IMR-90 (cell line): ENCODE data around the gene TAF1D. TPM values are rescaled to one million over a fixed set of nuclear protein-coding genes. Genes with fewer than 3 reads are reported as not detected.

Source experiments
- ATAC-seq: fragments of 200-7000 bp; cut with Tn5 transposase; 2 replicates; pipeline ENCODE4 v1.9.1; 2020; ENCODE audit warnings: low read depth, mild to moderate bottlenecking, moderate library complexity
- BruUV-seq: library from RNA; stranded (reverse); fragments of 400-500 nt; replicated peaks from 2 replicates; lab custom pipeline; 2021; lab: Mats Ljungman, UMichigan
- CTCF ChIA-PET: fragments of 300-600 bp; formaldehyde crosslinking; extraction: SDS; loops from one replicate; lab custom pipeline; 2021; ENCODE audit warnings: antibody characterized with exemption; lab: Yijun Ruan, JAX
- POLR2A ChIA-PET: fragments of 300-600 bp; sonication (Branson Sonifier 250); formaldehyde crosslinking; loops from one replicate; lab custom pipeline; 2022; ENCODE audit warnings: antibody characterized with exemption; ENCODE audit not compliant: unreplicated experiment; lab: Charles Lee
- DNase-seq: peaks from one replicate; pipeline ENCODE4 v3.0.0; 2013
- H2AFZ ChIP-seq: replicated peaks from 2 replicates; pipeline ENCODE3; 2013; ENCODE audit warnings: low read length, mild to moderate bottlenecking; ENCODE audit not compliant: poor library complexity
- H2AK5ac ChIP-seq: 2 replicates; pipeline ENCODE4 v1.6.1; 2013; ENCODE audit warnings: low read depth, low read length, inconsistent platforms
- H2AK9ac ChIP-seq: replicated peaks from 2 replicates; pipeline ENCODE3; 2013; ENCODE audit warnings: mild to moderate bottlenecking, low read depth, low read length, moderate library complexity; ENCODE audit not compliant: poor library complexity
- H2BK120ac ChIP-seq: 2 replicates; pipeline ENCODE4 v1.6.1; 2013; ENCODE audit warnings: low read depth, low read length, inconsistent platforms
- H2BK15ac ChIP-seq: 3 replicates; pipeline ENCODE4 v1.6.1; 2013; ENCODE audit warnings: low read depth, low read length, inconsistent platforms
- H2BK20ac ChIP-seq: 2 replicates; pipeline ENCODE4 v1.6.1; 2013; ENCODE audit warnings: low read depth, mild to moderate bottlenecking, inconsistent platforms, low read length, moderate library complexity
- H2BK5ac ChIP-seq: 2 replicates; pipeline ENCODE4 v1.6.1; 2013; ENCODE audit warnings: mild to moderate bottlenecking, low read depth, low read length, inconsistent platforms; ENCODE audit not compliant: poor library complexity, severe bottlenecking
- H3K14ac ChIP-seq: replicated peaks from 2 replicates; pipeline ENCODE4 v1.6.1; 2013; ENCODE audit warnings: low read depth, low read length, inconsistent platforms
- H3K18ac ChIP-seq: 2 replicates; pipeline ENCODE4 v1.6.1; 2013; ENCODE audit warnings: low read depth, low read length, control low read depth
- H3K23ac ChIP-seq: 2 replicates; pipeline ENCODE4 v1.6.1; 2013; ENCODE audit warnings: low read depth, low read length, inconsistent platforms
- H3K27ac ChIP-seq: 2 replicates; pipeline ENCODE4 v1.5.1; 2013; ENCODE audit warnings: mild to moderate bottlenecking, control low read depth, low read length; ENCODE audit not compliant: insufficient read depth
- H3K27me3 ChIP-seq: 2 replicates; pipeline ENCODE4 v1.6.1; 2013; ENCODE audit warnings: low read length; ENCODE audit not compliant: control insufficient read depth, insufficient read depth
- H3K36me3 ChIP-seq: 2 replicates; pipeline ENCODE4 v1.6.1; 2013; ENCODE audit warnings: low read length, mixed read lengths; ENCODE audit not compliant: control insufficient read depth, insufficient read depth
- H3K4ac ChIP-seq: 2 replicates; pipeline ENCODE4 v1.6.1; 2013; ENCODE audit warnings: low read depth, low read length, inconsistent platforms
- H3K4me1 ChIP-seq: 2 replicates; pipeline ENCODE4 v1.6.1; 2013; ENCODE audit warnings: low read length, mixed read lengths; ENCODE audit not compliant: control insufficient read depth, insufficient read depth
- H3K4me2 ChIP-seq: 2 replicates; pipeline ENCODE4 v1.6.1; 2013; ENCODE audit warnings: low read depth, mild to moderate bottlenecking, control low read depth, low read length, moderate library complexity
- H3K4me3 ChIP-seq: 2 replicates; pipeline ENCODE4 v1.5.1; 2013; ENCODE audit warnings: low read depth, mild to moderate bottlenecking, control low read depth, low read length, moderate library complexity; ENCODE audit not compliant: insufficient read depth
- H3K56ac ChIP-seq: 2 replicates; pipeline ENCODE4 v1.6.1; 2013; ENCODE audit warnings: low read length, inconsistent platforms; ENCODE audit not compliant: insufficient read depth; ENCODE audit errors: extremely low read depth
- H3K79me1 ChIP-seq, 2 experiments: 2 replicates each; pipeline ENCODE4 v1.6.1; 2013; ENCODE audit warnings: low read length in 2 of 2, inconsistent platforms in 1 of 2, low read depth in 1 of 2
- H3K9ac ChIP-seq: 2 replicates; pipeline ENCODE4 v1.6.1; 2013; ENCODE audit warnings: low read depth, low read length, control low read depth
- H3K9me1 ChIP-seq: 2 replicates; pipeline ENCODE4 v1.6.1; 2013; ENCODE audit warnings: low read length, inconsistent platforms; ENCODE audit not compliant: insufficient read depth
- H3K9me3 ChIP-seq: 2 replicates; pipeline ENCODE4 v1.6.1; 2013; ENCODE audit warnings: low read length; ENCODE audit not compliant: control insufficient read depth, insufficient read depth
- H4K20me1 ChIP-seq: 2 replicates; pipeline ENCODE4 v1.6.1; 2013; ENCODE audit warnings: low read length, inconsistent platforms; ENCODE audit not compliant: insufficient read depth
- H4K5ac ChIP-seq: 2 replicates; pipeline ENCODE4 v1.6.1; 2013; ENCODE audit warnings: mild to moderate bottlenecking, low read depth, low read length, control low read depth
- H4K8ac ChIP-seq, 2 experiments: 2 replicates each; pipeline ENCODE4 v1.6.1; 2013; ENCODE audit warnings: low read depth in 2 of 2, low read length in 2 of 2, control low read depth in 1 of 2, inconsistent platforms in 1 of 2
- H4K91ac ChIP-seq: 2 replicates; pipeline ENCODE4 v1.6.1; 2013; ENCODE audit warnings: low read depth, low read length, inconsistent platforms; ENCODE audit not compliant: insufficient read depth
- FOS ChIP-seq: fragments of 150-350 bp; IDR thresholded peaks from 2 replicates; pipeline ENCODE4 v1.6.1; 2016; ENCODE audit warnings: low read depth, low read length
- MAFK ChIP-seq: IDR thresholded peaks from 2 replicates; pipeline ENCODE4 v1.6.1; 2012; ENCODE audit warnings: low read depth, low read length, improper control_type of control experiment
- MAZ ChIP-seq: IDR thresholded peaks from 2 replicates; pipeline ENCODE4 v1.6.1; 2012; ENCODE audit warnings: low read depth, mild to moderate bottlenecking, low read length, improper control_type of control experiment, moderate library complexity, borderline replicate concordance
- MXI1 ChIP-seq: IDR thresholded peaks from 2 replicates; pipeline ENCODE4 v1.6.1; 2012; ENCODE audit warnings: low read depth, mild to moderate bottlenecking, low read length, moderate library complexity, borderline replicate concordance
- NFE2L2 ChIP-seq: fragments of 150-350 bp; IDR thresholded peaks from 2 replicates; pipeline ENCODE4 v1.6.1; 2016; ENCODE audit warnings: low read depth, mild to moderate bottlenecking, low read length
- WGBS, 2 experiments: methylation state at CpG; one replicate each; pipeline versions ENCODE4 v1.1.5 to v1.1.7; 2013; ENCODE audit warnings: missing lambda C conversion rate in 2 of 2; ENCODE audit not compliant: insufficient read length in 1 of 2; ENCODE audit errors: extremely low coverage in 2 of 2; 5-methylcytosine and 5-hydroxymethylcytosine counted together
- dilution Hi-C: fragments of 300-500 bp; cut with HindIII; formaldehyde crosslinking; loops from one replicate; pipeline ENCODE4 v1.14.3; 2018; ENCODE audit warnings: low sequenced_read_pairs; ENCODE audit not compliant: unreplicated experiment
- in situ Hi-C: fragments of 300-500 bp; cut with MboI; formaldehyde crosslinking; loops from 3 replicates; pipeline ENCODE4 v1.14.3; 2019; ENCODE audit warnings: low sequenced_read_pairs, inconsistent platforms, mixed read lengths
- intact Hi-C: fragments of 100-400 bp; cut with micrococcal nuclease; formaldehyde crosslinking; loops from 2 replicates; pipeline ENCODE4 v1.10.0; 2022
- polyA plus RNA-seq, 3 experiments: library from polyadenylated mRNA; depleted of rRNA; stranded (reverse); fragments of >200 nt; gene quantifications; 2 replicates each; pipeline ENCODE4 v1.2.3, GENCODE V29; 2012; ENCODE audit warnings: low replicate concordance in 1 of 3
- total RNA-seq: library from RNA; depleted of rRNA; stranded (reverse); fragments of >200 nt; gene quantifications from 2 replicates; pipeline ENCODE4 v1.2.3, GENCODE V29; 2012
- TF ChIP-seq, protein P1 (sequence below): fragments of 150-350 bp; IDR thresholded peaks from 2 replicates; pipeline ENCODE4 v1.6.1; 2016; ENCODE audit warnings: low read depth, mild to moderate bottlenecking, low read length, moderate library complexity, borderline replicate concordance
- TF ChIP-seq, protein P2 (sequence below): fragments of 150-350 bp; IDR thresholded peaks from 2 replicates; pipeline ENCODE4 v1.6.1; 2017; ENCODE audit warnings: mild to moderate bottlenecking, antibody characterized with exemption, low read length, low read depth

Gene TAF1D
- total and polyA plus RNA-seq, 2 of the 4 experiments (the other 2 are of a cell fraction): 56.8 to 133 TPM

DNA sequence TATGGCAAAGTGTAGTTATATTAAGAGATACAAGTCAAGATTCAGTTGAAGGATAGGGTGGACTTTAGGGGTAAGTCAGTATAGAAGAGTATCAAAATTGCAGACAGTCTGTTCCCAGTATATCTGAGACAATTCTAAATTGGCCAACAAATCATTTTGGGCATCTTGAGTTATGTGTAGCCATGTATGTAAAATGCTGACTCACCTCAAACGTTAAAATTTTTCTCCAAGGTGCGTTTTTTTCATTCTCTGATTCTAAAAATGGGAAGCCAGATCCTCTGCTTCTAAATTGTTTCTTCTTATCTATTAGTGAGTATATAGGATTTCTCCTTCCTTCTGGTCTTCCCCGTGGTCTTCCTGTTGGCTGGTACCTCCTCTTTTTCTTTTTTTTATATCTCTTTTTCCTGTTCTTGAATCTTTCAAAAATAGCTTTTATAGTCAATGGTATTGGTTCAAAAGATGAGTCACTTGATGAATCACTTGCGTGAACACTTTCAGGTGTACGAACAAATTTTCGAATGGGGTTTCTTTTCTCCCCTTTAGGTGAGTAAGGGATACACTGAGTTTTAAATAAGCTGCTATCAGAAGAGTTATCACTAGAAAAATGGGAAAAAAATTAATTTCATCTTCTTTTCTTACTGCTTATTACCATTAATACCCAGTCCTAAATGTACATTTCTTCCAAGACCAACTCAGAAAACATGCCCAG, 3.2 kb downstream of the TAF1D start:
- in situ Hi-C loops: loop anchor here (10.0 kb wide), 1 partner anchor 397 kb away; no protein-coding TSS in a partner anchor
- CTCF ChIA-PET: no interaction called here
- ATAC-seq: no peak
- H4K5ac ChIP-seq: no peak overlapping the region
- dilution Hi-C loops: no loop called here
- H4K20me1 ChIP-seq: peaks cover 66% of the 10 kb centered on the region
- TF ChIP-seq MAZ (no peak), MAFK (peak; percentile 91), NFE2L2 (peak; percentile 72), MXI1 (no peak), FOS (0 out of 2 replicates have a peak, but pooled peaks have one; percentile 29)
- TF ChIP-seq, protein P1, sequence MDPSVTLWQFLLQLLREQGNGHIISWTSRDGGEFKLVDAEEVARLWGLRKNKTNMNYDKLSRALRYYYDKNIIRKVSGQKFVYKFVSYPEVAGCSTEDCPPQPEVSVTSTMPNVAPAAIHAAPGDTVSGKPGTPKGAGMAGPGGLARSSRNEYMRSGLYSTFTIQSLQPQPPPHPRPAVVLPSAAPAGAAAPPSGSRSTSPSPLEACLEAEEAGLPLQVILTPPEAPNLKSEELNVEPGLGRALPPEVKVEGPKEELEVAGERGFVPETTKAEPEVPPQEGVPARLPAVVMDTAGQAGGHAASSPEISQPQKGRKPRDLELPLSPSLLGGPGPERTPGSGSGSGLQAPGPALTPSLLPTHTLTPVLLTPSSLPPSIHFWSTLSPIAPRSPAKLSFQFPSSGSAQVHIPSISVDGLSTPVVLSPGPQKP: no peak
- TF ChIP-seq, protein P2, sequence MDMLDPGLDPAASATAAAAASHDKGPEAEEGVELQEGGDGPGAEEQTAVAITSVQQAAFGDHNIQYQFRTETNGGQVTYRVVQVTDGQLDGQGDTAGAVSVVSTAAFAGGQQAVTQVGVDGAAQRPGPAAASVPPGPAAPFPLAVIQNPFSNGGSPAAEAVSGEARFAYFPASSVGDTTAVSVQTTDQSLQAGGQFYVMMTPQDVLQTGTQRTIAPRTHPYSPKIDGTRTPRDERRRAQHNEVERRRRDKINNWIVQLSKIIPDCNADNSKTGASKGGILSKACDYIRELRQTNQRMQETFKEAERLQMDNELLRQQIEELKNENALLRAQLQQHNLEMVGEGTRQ: no peak
- no peak overlapping the region for H4K8ac ChIP-seq
- no peak overlapping the region for H2AK5ac ChIP-seq
- peak; percentile 18 for DNase-seq
- no peak overlapping the region for H3K18ac ChIP-seq
- peaks cover 6% of the 10 kb centered on the region for H3K4me1 ChIP-seq
- no peaks in the 10 kb centered on the region for H3K27me3 ChIP-seq
- intact Hi-C loops: no loop called here
- peaks cover 37% of the 10 kb centered on the region for H3K36me3 ChIP-seq
- H4K91ac ChIP-seq: no peak overlapping the region
- no TSS peak for BruUV-seq
- no CpG with 5 or more reads among the region's 6 CpGs for WGBS, 2 experiments
- H3K27ac ChIP-seq: no peak overlapping the region
- H2AK9ac ChIP-seq: no peak overlapping the region
- H2AFZ ChIP-seq: no peak overlapping the region
- POLR2A ChIA-PET: interaction anchor here (0.6 kb wide), 1 partner anchor 734 kb away, joined by 10 read pairs; no protein-coding TSS in a partner anchor
- H3K56ac ChIP-seq: no peak overlapping the region
- H3K4ac ChIP-seq: no peak overlapping the region
- H3K9me1 ChIP-seq: peaks cover 2% of the 10 kb centered on the region; the same call in 1 of the 2 replicates
- H3K79me1 ChIP-seq: peaks cover 7 to 33% of the 10 kb centered on the region in 2 experiments; a peak in 2 of 4 replicates
- no peaks in the 10 kb centered on the region for H3K9me3 ChIP-seq
- no peak overlapping the region for H3K14ac ChIP-seq
- no peak overlapping the region for H2BK15ac ChIP-seq
- peak overlapping the region; percentile 27; the same call in 1 of the 2 replicates for H3K23ac ChIP-seq
- no peak overlapping the region for H2BK120ac ChIP-seq
- H3K4me2 ChIP-seq: peak overlapping the region; percentile 87
- no peak overlapping the region for H3K4me3 ChIP-seq
- H2BK20ac ChIP-seq: no peak overlapping the region
- peak overlapping the region; percentile 10 for H2BK5ac ChIP-seq
- H3K9ac ChIP-seq: no peak overlapping the region
